Stomach smooth muscle (tissue), 2 donors: ENCODE results near the gene DPCD.

Experiments used
- H3K27ac ChIP-seq: one replicate; pipeline ENCODE4 v1.7.0; 2013; ENCODE audit warnings: mild to moderate bottlenecking, low read length, inconsistent platforms
- H3K27me3 ChIP-seq, 2 donors: one replicate each; pipeline ENCODE4 v1.7.0; 2013; ENCODE audit warnings: low read length in 2 of 2; ENCODE audit not compliant: insufficient read depth in 2 of 2, control insufficient read depth in 1 of 2
- H3K36me3 ChIP-seq, 2 donors: one replicate each; pipeline ENCODE4 v1.7.0; 2013; ENCODE audit warnings: low read length in 2 of 2; ENCODE audit not compliant: control insufficient read depth in 2 of 2, insufficient read depth in 2 of 2
- H3K4me1 ChIP-seq: one replicate; pipeline ENCODE4 v1.7.0; 2013; ENCODE audit warnings: low read length; ENCODE audit not compliant: control insufficient read depth, insufficient read depth
- H3K4me3 ChIP-seq, 2 donors: one replicate each; pipeline ENCODE4 v1.7.0; 2013; ENCODE audit warnings: low read length in 2 of 2
- H3K9ac ChIP-seq, 2 donors: one replicate each; pipeline ENCODE4 v1.7.0; 2013; ENCODE audit warnings: low read length in 2 of 2, mild to moderate bottlenecking in 1 of 2
- H3K9me3 ChIP-seq, 2 donors: one replicate each; pipeline ENCODE4 v1.7.0; 2013; ENCODE audit warnings: low read length in 2 of 2; ENCODE audit not compliant: control insufficient read depth in 2 of 2
- donor health status: healthy.
- donor health status: Pancreatic carcinoma.

The DPCD gene

DNA sequence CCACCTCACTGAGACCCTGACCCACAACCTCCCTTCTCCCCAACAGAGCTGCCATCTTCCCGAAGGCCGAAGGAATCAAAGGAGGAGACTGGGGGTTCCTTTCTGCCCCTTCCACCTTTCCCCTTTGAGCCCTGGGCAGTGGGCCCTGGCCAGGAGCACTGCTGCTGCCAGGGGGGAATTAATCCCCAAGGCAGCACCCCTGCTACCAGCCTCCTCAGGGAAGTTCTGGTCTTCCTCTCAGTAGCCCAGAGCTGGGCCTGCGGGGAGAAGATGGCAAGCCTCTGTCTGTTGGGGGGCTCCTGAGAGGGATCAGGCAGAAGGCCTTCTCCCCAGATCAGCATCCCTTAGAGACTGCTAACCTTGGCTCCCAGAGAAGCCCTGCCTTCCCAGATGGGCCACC is 25.5 kb downstream of the DPCD start:
- H3K9ac ChIP-seq = no peak overlapping the region
- peaks cover 33 to 45% of the 10 kb centered on the region in 2 donors for H3K36me3 ChIP-seq
- H3K4me3 ChIP-seq = no peak overlapping the region
- H3K27ac ChIP-seq = no peak overlapping the region
- H3K27me3 ChIP-seq = no peaks in the 10 kb centered on the region
- H3K4me1 ChIP-seq = no peaks in the 10 kb centered on the region
- H3K9me3 ChIP-seq = no peaks in the 10 kb centered on the region

- Histone ChIP-seq H3K4me3 (no peak overlapping the region), H3K9ac (no peak overlapping the region), H3K4me1 (no peaks in the 10 kb centered on the region), H3K27me3 (no peaks in the 10 kb centered on the region), H3K9me3 (no peaks in the 10 kb centered on the region), H3K27ac (no peak overlapping the region), H3K36me3 (peaks cover 26 to 36% of the 10 kb centered on the region in 2 donors)
Measured at GRCh38 chr10:101614663-101615524, 26.8 kb downstream of the DPCD start.

DNA sequence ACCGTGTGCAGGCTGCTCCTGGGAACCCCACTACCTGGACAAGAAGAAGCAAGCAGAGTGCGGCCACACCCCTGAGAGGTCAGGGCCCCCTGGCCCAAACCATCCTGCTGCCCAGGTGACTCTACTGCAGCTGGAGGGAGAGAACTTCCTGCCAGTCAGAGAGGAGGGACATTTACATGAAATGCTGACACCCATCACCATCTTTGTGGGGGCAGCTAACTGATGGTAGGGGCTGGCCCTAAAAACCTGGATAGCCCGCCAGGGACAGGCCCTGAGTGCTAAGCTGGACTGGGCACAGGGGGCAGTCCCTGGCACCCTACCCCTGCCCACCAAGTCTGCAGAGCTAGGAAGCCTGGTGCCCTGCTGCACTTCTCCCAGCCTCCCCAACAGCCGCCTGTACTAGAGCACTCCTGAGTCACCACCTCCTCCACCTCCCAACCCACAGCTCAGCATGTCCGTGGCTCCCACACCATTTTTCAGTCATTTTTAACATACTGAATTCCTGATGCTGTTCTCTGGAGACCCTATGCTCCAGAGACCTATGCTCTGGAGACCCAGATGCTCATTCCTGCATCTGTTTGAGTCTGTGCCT is 27.5 kb downstream of the DPCD start:
- H3K4me3 ChIP-seq = no peak overlapping the region
- H3K9ac ChIP-seq = no peak overlapping the region
- H3K27me3 ChIP-seq = no peaks in the 10 kb centered on the region
- no peak overlapping the region for H3K27ac ChIP-seq
- H3K9me3 ChIP-seq = no peaks in the 10 kb centered on the region
- no peaks in the 10 kb centered on the region for H3K4me1 ChIP-seq
- peaks cover 27 to 35% of the 10 kb centered on the region in 2 donors for H3K36me3 ChIP-seq

DNA sequence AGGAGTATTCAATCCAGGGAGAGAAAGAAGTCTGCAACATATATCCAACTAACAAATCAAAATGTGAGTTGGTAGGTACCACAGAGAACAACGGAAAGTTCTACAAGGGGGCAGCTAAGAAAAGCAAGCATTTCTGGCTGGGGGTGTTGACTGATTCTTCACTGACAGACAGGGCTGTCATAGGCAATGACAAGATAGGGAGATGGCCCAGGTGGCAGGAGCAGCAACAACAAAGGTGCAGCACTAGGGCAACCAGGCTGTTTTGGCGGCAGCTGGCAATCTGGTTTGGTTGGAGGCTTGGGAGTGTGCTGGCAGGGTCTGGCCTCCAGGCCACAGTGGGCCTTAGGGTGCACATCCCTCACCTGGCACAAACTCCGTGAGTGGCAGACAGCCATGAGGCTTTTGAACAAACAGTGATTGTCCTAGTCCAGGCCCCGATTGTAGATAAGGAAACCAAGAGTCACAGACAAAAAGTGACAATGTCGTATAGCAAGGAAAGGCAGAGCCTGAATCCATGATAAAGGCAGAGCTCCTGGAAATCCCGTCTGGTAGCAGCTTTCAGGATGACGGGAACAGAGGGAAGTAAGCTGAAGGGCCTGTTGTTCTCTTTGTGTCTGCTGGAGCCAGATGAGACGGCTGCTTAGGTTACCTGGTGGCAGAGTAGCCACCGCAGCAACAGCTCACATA is 28.4 kb downstream of the DPCD start:
- Histone ChIP-seq H3K4me1 (no peaks in the 10 kb centered on the region), H3K36me3 (peaks cover 28 to 34% of the 10 kb centered on the region in 2 donors), H3K27ac (no peak overlapping the region), H3K9ac (no peak overlapping the region), H3K27me3 (no peaks in the 10 kb centered on the region), H3K9me3 (no peaks in the 10 kb centered on the region), H3K4me3 (no peak overlapping the region)

- no peak overlapping the region for H3K27ac ChIP-seq
- H3K4me3 ChIP-seq = no peak overlapping the region
- no peaks in the 10 kb centered on the region for H3K9me3 ChIP-seq
- H3K27me3 ChIP-seq = no peaks in the 10 kb centered on the region
- H3K36me3 ChIP-seq = peaks cover 30% of the 10 kb centered on the region in 2 donors
- H3K4me1 ChIP-seq = no peaks in the 10 kb centered on the region
- H3K9ac ChIP-seq = no peak overlapping the region
Measured at GRCh38 chr10:101617102-101617823, 29.1 kb downstream of the DPCD start.

GRCh38 chr10:101617824-101618568 is 29.9 kb downstream of the DPCD start:
- Histone ChIP-seq H3K36me3 (peaks cover 30% of the 10 kb centered on the region in 2 donors), H3K27me3 (no peaks in the 10 kb centered on the region), H3K4me1 (no peaks in the 10 kb centered on the region), H3K9me3 (no peaks in the 10 kb centered on the region), H3K27ac (no peak overlapping the region), H3K9ac (no peak overlapping the region), H3K4me3 (no peak overlapping the region)

DNA sequence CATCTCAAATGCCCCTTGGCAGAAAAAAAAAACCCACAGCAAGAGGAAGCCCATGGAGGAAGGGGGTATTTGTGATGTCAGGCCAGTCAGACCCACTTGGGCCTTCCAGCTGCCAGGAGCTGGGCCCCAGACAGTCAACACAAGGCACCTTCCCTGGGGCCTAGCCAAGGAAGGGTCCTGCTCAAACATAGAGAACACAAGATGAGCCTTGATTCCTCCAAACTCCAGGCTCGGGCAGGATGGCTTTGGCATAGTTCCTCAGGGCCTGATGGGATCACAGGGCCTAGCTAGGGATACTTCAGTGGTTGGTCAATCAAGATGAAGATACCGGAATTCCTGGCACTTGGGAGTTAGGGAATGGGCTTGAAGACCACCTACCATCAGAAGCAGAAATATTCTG is 30.8 kb downstream of the DPCD start:
- H3K9me3 ChIP-seq = no peaks in the 10 kb centered on the region
- peak overlapping the region in 1 of 2 donors; percentile 21 for H3K9ac ChIP-seq
- peaks cover 30 to 35% of the 10 kb centered on the region in 2 donors for H3K36me3 ChIP-seq
- H3K27me3 ChIP-seq = no peaks in the 10 kb centered on the region
- no peak overlapping the region for H3K27ac ChIP-seq
- no peaks in the 10 kb centered on the region for H3K4me1 ChIP-seq
- H3K4me3 ChIP-seq = no peak overlapping the region

GRCh38 chr10:101619983-101620382 is 31.9 kb downstream of the DPCD start:
- peaks cover 35 to 44% of the 10 kb centered on the region in 2 donors for H3K36me3 ChIP-seq
- H3K9me3 ChIP-seq = no peaks in the 10 kb centered on the region
- H3K27ac ChIP-seq = no peak overlapping the region
- no peak overlapping the region for H3K9ac ChIP-seq
- H3K4me1 ChIP-seq = no peaks in the 10 kb centered on the region
- no peak overlapping the region for H3K4me3 ChIP-seq
- H3K27me3 ChIP-seq = no peaks in the 10 kb centered on the region

- no peaks in the 10 kb centered on the region for H3K9me3 ChIP-seq
- H3K36me3 ChIP-seq = peaks cover 26 to 30% of the 10 kb centered on the region in 2 donors
- no peak overlapping the region for H3K9ac ChIP-seq
- no peaks in the 10 kb centered on the region for H3K27me3 ChIP-seq
- no peaks in the 10 kb centered on the region for H3K4me1 ChIP-seq
- no peak overlapping the region for H3K27ac ChIP-seq
- no peak overlapping the region for H3K4me3 ChIP-seq
Measured at GRCh38 chr10:101623528-101623927, 35.4 kb downstream of the DPCD start.
